Erythroblast (primary cell): ENCODE results near the gene MAGEF1.

Experiments
- GATA1 ChIP-seq: IDR thresholded peaks from 2 replicates; pipeline ENCODE4 v1.6.1; 2011; ENCODE audit warnings: low read depth, mild to moderate bottlenecking, control low read depth, low read length, moderate library complexity
- POLR2A ChIP-seq: IDR thresholded peaks from 2 replicates; pipeline ENCODE4 v1.6.1; 2011; ENCODE audit warnings: mild to moderate bottlenecking, low read length

DNA sequence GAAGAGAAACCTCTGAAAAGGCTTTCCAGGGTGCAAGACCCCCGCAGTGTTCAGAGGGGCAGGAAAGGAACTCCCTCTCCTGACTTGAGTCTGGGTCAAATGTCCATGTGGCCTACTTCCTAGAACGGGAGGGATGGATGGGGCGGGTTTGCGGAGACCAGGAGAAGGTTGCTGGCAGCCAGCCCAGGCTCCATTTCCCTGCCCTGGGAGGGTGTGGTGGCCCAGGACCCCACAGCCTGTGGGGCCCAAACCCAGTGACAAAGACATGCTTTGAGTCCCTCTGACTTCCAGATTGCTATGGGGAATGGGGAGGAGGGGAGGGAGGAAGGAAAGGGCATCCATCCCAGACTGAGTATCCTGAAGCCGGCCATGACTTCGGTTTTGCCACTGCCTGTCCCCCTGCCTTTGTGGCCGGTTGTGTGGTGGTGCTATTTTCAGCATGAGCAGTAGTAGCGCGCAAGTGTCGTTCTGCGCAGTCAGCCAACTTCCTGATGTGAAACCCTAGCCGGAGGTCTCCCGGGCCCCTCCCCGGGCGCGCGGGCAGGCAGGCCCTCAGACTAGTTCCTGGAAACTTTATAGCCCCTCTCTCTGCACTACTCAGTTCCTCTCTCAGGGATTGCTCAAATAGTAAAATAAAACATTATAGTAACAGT lies 24.4 kb downstream of the MAGEF1 start:
- TF ChIP-seq POLR2A = no peak
- no peak for TF ChIP-seq GATA1
